ENCODE results near the gene TMEM174.

The TMEM174 gene

GRCh38 chr5:73150876-73151275, 22.1 kb upstream of the TMEM174 start:
- Histone ChIP-seq H2AFZ (ENCODE audit: low read depth, low read length) (no peak overlapping the region), H3K79me2 (ENCODE audit: insufficient read depth, low read length) (no peaks in the 10 kb centered on the region), H3K9me3 (ENCODE audit: insufficient read depth, low read length, severe bottlenecking) (no peaks in the 10 kb centered on the region), H3K4me3 (ENCODE audit: low read depth in 1 of 2, low read length in 2 of 2) (no peak overlapping the region), H3K4me1 (ENCODE audit: insufficient read depth, low read length) (no peaks in the 10 kb centered on the region), H3K27me3 (ENCODE audit: insufficient read depth, low read length, poor library complexity) (peaks cover 28% of the 10 kb centered on the region), H3K9ac (ENCODE audit: low read depth, low read length) (no peak overlapping the region), H3K27ac (ENCODE audit: low read length) (no peak overlapping the region), H4K20me1 (ENCODE audit: insufficient read depth, low read length) (no peaks in the 10 kb centered on the region), H3K36me3 (ENCODE audit: insufficient read depth, low read length) (no peaks in the 10 kb centered on the region), H3K4me2 (ENCODE audit: insufficient read depth, low read length) (no peak overlapping the region)
- TF ChIP-seq CTCF (IDR thresholded peaks at IDR 0.05; ENCODE audit: borderline replicate concordance, extremely low read depth, low read length, poor library complexity, severe bottlenecking) (no peak), EZH2 (IDR thresholded peaks at IDR 0.05; ENCODE audit: borderline replicate concordance, low read depth, low read length, severe bottlenecking) (no peak)
- DNase-seq = no peak
- ATAC-seq (ENCODE audit: insufficient read depth, low read depth) = no peak

- H3K9me3 ChIP-seq (ENCODE audit: insufficient read depth, low read length, severe bottlenecking) = no peaks in the 10 kb centered on the region
These were observed 21.1 kb upstream of the TMEM174 start for GRCh38 chr5:73151766-73152410.

GRCh38 chr5:73152411-73153388, 20.3 kb upstream of the TMEM174 start:
- no peak overlapping the region for H3K4me3 ChIP-seq (ENCODE audit: low read depth in 1 of 2, low read length in 2 of 2)
- DNase-seq (no peak), ATAC-seq (ENCODE audit: insufficient read depth, low read depth) (no peak)
- no peaks in the 10 kb centered on the region for H4K20me1 ChIP-seq (ENCODE audit: insufficient read depth, low read length)
- H3K9me3 ChIP-seq (ENCODE audit: insufficient read depth, low read length, severe bottlenecking) = no peaks in the 10 kb centered on the region
- no peaks in the 10 kb centered on the region for H3K4me1 ChIP-seq (ENCODE audit: insufficient read depth, low read length)
- H2AFZ ChIP-seq (ENCODE audit: low read depth, low read length) = no peak overlapping the region
- no peaks in the 10 kb centered on the region for H3K79me2 ChIP-seq (ENCODE audit: insufficient read depth, low read length)
- peaks cover 33% of the 10 kb centered on the region for H3K27me3 ChIP-seq (ENCODE audit: insufficient read depth, low read length, poor library complexity)
- H3K9ac ChIP-seq (ENCODE audit: low read depth, low read length) = no peak overlapping the region
- no peak overlapping the region for H3K4me2 ChIP-seq (ENCODE audit: insufficient read depth, low read length)
- H3K36me3 ChIP-seq (ENCODE audit: insufficient read depth, low read length) = no peaks in the 10 kb centered on the region
- TF ChIP-seq EZH2 (IDR thresholded peaks at IDR 0.05; ENCODE audit: borderline replicate concordance, low read depth, low read length, severe bottlenecking) = no peak
- TF ChIP-seq CTCF (IDR thresholded peaks at IDR 0.05; ENCODE audit: borderline replicate concordance, extremely low read depth, low read length, poor library complexity, severe bottlenecking) = no peak
- H3K27ac ChIP-seq (ENCODE audit: low read length) = no peak overlapping the region

More at GRCh38 chr5:73151766-73152410, 21.1 kb upstream of the TMEM174 start:
- Histone ChIP-seq H3K4me1 (ENCODE audit: insufficient read depth, low read length) (no peaks in the 10 kb centered on the region), H2AFZ (ENCODE audit: low read depth, low read length) (no peak overlapping the region), H3K27me3 (ENCODE audit: insufficient read depth, low read length, poor library complexity) (peaks cover 28% of the 10 kb centered on the region), H3K79me2 (ENCODE audit: insufficient read depth, low read length) (no peaks in the 10 kb centered on the region), H3K27ac (ENCODE audit: low read length) (no peak overlapping the region), H3K36me3 (ENCODE audit: insufficient read depth, low read length) (no peaks in the 10 kb centered on the region), H3K4me2 (ENCODE audit: insufficient read depth, low read length) (no peak overlapping the region), H3K4me3 (ENCODE audit: low read depth in 1 of 2, low read length in 2 of 2) (no peak overlapping the region), H3K9ac (ENCODE audit: low read depth, low read length) (no peak overlapping the region), H4K20me1 (ENCODE audit: insufficient read depth, low read length) (no peaks in the 10 kb centered on the region)
- ATAC-seq (ENCODE audit: insufficient read depth, low read depth) = no peak
- TF ChIP-seq CTCF (IDR thresholded peaks at IDR 0.05; ENCODE audit: borderline replicate concordance, extremely low read depth, low read length, poor library complexity, severe bottlenecking) (no peak), EZH2 (IDR thresholded peaks at IDR 0.05; ENCODE audit: borderline replicate concordance, low read depth, low read length, severe bottlenecking) (no peak)
- DNase-seq = no peak

Data from DND-41 (cell line).